HG02763 (cell line): Measurements from ENCODE around the gene IGF2BP3.

ENCODE experiments used
- ATAC-seq: cut with Tn5 transposase; IDR thresholded peaks from one replicate; pipeline ENCODE4 v1.9.1; 2021; ENCODE audit warnings: mild to moderate bottlenecking, moderate library complexity; ENCODE audit not compliant: unreplicated experiment

Gene IGF2BP3

GRCh38 chr7:23472556-23472955, 2.3 kb upstream of the IGF2BP3 start:
- ATAC-seq: no peak

- no peak for ATAC-seq
Observed at GRCh38 chr7:23472046-23472445, 1.8 kb upstream of the IGF2BP3 start.

GRCh38 chr7:23471106-23471859, 992 bp upstream of the IGF2BP3 start:
- ATAC-seq: peak; percentile 25

- no peak for ATAC-seq
Observed at GRCh38 chr7:23469961-23470250, 385 bp downstream of the IGF2BP3 start.

GRCh38 chr7:23469150-23469960, 936 bp downstream of the IGF2BP3 start:
- ATAC-seq: no peak

- ATAC-seq: no peak
Observed at GRCh38 chr7:23468526-23469149, 1.7 kb downstream of the IGF2BP3 start.

- no peak for ATAC-seq
Observed at GRCh38 chr7:23467806-23468525, 2.3 kb downstream of the IGF2BP3 start.

GRCh38 chr7:23467291-23467805, 2.9 kb downstream of the IGF2BP3 start:
- ATAC-seq: no peak

GRCh38 chr7:23462846-23463245, 7.4 kb downstream of the IGF2BP3 start:
- no peak for ATAC-seq

GRCh38 chr7:23458044-23458443, 12.2 kb downstream of the IGF2BP3 start:
- ATAC-seq: no peak

- ATAC-seq: no peak
Observed at GRCh38 chr7:23456093-23456492, 14.2 kb downstream of the IGF2BP3 start.

GRCh38 chr7:23454881-23455526, 15.3 kb downstream of the IGF2BP3 start:
- no peak for ATAC-seq

GRCh38 chr7:23450518-23450917, 19.8 kb downstream of the IGF2BP3 start:
- no peak for ATAC-seq

- no peak for ATAC-seq
Observed at GRCh38 chr7:23449941-23450340, 20.4 kb downstream of the IGF2BP3 start.

- no peak for ATAC-seq
Observed at GRCh38 chr7:23445326-23445725, 25.0 kb downstream of the IGF2BP3 start.

GRCh38 chr7:23443974-23444373, 26.3 kb downstream of the IGF2BP3 start:
- no peak for ATAC-seq

- no peak for ATAC-seq
Observed at GRCh38 chr7:23438171-23438570, 32.1 kb downstream of the IGF2BP3 start.

- ATAC-seq: no peak
Observed at GRCh38 chr7:23434147-23434917, 36.0 kb downstream of the IGF2BP3 start.

- ATAC-seq: no peak
Observed at GRCh38 chr7:23431702-23432199, 38.5 kb downstream of the IGF2BP3 start.

GRCh38 chr7:23430893-23431259, 39.4 kb downstream of the IGF2BP3 start:
- no peak for ATAC-seq
